ENCODE measurements around the gene ANXA9.
A peak's percentile ranks its signal among the peaks of the same experiment; 100 is the strongest.

ANXA9 gene

DNA sequence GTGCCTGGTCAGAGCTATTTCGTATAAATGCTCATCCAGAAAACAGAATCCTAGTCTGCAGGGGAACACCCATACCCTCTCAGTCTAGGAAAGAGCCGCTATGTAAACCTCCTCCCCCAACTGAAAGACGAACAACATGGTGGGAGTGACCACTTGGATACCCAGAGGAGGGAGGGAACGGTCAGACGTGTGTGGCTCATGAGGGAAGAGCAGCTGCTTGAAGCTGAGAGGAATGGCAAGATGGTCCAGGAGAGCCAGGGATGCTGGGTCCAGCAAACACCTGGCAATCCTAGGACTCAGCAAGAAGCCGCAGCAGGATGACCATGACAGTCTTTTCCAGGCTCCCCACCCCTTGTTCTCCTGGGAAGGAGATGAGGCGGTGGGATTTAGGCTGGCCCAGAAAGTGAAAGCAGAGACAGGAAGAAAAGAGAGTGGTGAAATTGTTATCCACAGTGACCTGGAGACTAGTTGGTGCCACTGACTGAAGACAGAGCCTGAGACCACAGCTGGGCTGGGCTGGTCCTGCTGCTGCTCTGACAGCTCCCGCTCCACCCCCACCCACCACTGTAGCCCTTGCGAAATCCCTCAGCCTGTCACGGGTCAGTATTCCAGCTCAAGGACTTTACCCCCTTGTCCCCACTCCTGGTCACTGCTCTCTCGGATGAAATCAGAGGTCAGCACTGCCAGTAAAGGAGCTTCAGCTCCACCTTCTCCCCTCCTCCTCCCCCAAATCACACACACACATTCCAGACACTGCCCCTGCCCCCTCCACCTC, 11.1 kb upstream of the ANXA9 start (continued):
- TF ChIP-seq MEIS1 (CRISPR knock-in tag; IDR thresholded peaks at IDR 0.05; ENCODE audit: borderline replicate concordance), result no peak
- TF ChIP-seq, protein P1, sequence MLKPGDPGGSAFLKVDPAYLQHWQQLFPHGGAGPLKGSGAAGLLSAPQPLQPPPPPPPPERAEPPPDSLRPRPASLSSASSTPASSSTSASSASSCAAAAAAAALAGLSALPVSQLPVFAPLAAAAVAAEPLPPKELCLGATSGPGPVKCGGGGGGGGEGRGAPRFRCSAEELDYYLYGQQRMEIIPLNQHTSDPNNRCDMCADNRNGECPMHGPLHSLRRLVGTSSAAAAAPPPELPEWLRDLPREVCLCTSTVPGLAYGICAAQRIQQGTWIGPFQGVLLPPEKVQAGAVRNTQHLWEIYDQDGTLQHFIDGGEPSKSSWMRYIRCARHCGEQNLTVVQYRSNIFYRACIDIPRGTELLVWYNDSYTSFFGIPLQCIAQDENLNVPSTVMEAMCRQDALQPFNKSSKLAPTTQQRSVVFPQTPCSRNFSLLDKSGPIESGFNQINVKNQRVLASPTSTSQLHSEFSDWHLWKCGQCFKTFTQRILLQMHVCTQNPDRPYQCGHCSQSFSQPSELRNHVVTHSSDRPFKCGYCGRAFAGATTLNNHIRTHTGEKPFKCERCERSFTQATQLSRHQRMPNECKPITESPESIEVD (tag by site-specific recombination; IDR thresholded peaks at IDR 0.05), result no peak
- TF ChIP-seq, protein P2, sequence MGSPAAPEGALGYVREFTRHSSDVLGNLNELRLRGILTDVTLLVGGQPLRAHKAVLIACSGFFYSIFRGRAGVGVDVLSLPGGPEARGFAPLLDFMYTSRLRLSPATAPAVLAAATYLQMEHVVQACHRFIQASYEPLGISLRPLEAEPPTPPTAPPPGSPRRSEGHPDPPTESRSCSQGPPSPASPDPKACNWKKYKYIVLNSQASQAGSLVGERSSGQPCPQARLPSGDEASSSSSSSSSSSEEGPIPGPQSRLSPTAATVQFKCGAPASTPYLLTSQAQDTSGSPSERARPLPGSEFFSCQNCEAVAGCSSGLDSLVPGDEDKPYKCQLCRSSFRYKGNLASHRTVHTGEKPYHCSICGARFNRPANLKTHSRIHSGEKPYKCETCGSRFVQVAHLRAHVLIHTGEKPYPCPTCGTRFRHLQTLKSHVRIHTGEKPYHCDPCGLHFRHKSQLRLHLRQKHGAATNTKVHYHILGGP (tag by site-specific recombination; IDR thresholded peaks at IDR 0.05), result no peak
- no peak for TF ChIP-seq ZBTB48 (tag by site-specific recombination; IDR thresholded peaks at IDR 0.05)
- no peak for TF ChIP-seq ZBTB1 (tag by site-specific recombination; IDR thresholded peaks at IDR 0.05)
- no peak for TF ChIP-seq ZFP41 (tag by site-specific recombination; IDR thresholded peaks at IDR 0.05; ENCODE audit: borderline replicate concordance)
- TF ChIP-seq, protein P3, sequence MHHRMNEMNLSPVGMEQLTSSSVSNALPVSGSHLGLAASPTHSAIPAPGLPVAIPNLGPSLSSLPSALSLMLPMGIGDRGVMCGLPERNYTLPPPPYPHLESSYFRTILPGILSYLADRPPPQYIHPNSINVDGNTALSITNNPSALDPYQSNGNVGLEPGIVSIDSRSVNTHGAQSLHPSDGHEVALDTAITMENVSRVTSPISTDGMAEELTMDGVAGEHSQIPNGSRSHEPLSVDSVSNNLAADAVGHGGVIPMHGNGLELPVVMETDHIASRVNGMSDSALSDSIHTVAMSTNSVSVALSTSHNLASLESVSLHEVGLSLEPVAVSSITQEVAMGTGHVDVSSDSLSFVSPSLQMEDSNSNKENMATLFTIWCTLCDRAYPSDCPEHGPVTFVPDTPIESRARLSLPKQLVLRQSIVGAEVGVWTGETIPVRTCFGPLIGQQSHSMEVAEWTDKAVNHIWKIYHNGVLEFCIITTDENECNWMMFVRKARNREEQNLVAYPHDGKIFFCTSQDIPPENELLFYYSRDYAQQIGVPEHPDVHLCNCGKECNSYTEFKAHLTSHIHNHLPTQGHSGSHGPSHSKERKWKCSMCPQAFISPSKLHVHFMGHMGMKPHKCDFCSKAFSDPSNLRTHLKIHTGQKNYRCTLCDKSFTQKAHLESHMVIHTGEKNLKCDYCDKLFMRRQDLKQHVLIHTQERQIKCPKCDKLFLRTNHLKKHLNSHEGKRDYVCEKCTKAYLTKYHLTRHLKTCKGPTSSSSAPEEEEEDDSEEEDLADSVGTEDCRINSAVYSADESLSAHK (tag by site-specific recombination; IDR thresholded peaks at IDR 0.05), result 0 out of 2 replicates have a peak, but pooled peaks have one; percentile 26
- no peak for TF ChIP-seq ZNF626 (tag by site-specific recombination; IDR thresholded peaks at IDR 0.05)
- TF ChIP-seq ZNF341 (tag by site-specific recombination; IDR thresholded peaks at IDR 0.05; ENCODE audit: low read depth), result peak; percentile 72
- no peak for TF ChIP-seq ZNF768 (tag by site-specific recombination; IDR thresholded peaks at IDR 0.05)
- TF ChIP-seq ZNF707 (tag by site-specific recombination; IDR thresholded peaks at IDR 0.05), result peak; percentile 48; the same call in 1 of the 2 replicates
- no peak for TF ChIP-seq ZNF530 (tag by site-specific recombination; IDR thresholded peaks at IDR 0.05; ENCODE audit: low read depth)
- peak; percentile 95 for TF ChIP-seq ZNF600 (tag by site-specific recombination; IDR thresholded peaks at IDR 0.05)

DNA sequence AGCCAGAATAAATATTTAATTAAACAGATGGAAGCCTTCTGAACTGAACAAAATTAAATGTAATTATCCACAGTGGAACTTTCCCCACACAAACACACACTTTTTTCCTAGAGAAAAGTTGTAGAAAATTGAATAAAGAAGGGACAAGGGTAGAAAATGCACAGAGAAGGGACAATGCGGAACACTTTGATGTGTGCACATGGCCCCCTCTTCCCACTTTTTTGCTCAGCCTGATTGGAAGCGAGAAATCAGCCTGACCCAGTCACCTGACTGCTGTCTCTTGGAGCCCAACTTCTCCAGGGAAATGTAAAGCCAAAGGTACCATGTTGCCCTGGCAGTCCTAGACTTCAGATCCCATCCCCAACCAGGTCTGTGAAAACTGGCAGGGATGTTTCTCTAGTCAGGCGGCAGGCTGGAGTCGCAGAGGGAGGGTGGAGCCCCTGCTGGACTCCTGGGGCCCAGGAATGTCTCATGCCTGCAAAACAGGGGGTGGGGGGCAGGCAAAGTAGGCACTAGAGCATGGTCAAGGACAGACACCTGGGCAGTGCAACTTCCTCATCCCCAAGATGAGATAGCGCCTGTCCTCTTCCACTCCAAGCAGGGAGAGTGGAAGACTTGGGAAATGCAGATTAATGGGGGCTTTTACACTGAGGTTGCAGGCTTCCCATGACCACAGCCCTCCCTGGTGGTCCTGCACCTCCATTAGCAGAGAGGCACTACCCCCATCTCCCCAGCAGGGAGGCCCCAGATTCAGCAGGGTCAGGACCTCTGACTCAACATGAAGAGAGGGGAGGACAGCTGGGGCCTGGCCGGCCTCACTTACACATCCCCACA, 10.3 kb upstream of the ANXA9 start:
- H3K36me3 ChIP-seq (ENCODE audit: control insufficient read depth in 2 of 2, insufficient read depth in 1 of 2, low read length in 2 of 2), result peaks cover 0 to 28% of the 10 kb centered on the region in 2 experiments; a peak in 2 of 3 replicates
- H3K4me1 ChIP-seq (ENCODE audit: control insufficient read depth, insufficient read depth, low read length), result peaks cover 19% of the 10 kb centered on the region
- ChIA-PET CTCF (interaction anchor here (0.6 to 1.2 kb wide), 3 partner anchors 10 to 128 kb away, joined by 3 to 4 read pairs (median 3); partner anchors contain the start of genes ANXA9 and SETDB1), POLR2A (interaction anchor here (0.8 kb wide), 1 partner anchor 218 kb away, joined by 3 read pairs; the partner anchor contains the start of gene VPS72)
- H3K4me3 ChIP-seq (ENCODE audit: low read depth, low read length), result no peak overlapping the region
- no peaks in the 10 kb centered on the region for H3K9me3 ChIP-seq (ENCODE audit: control insufficient read depth, insufficient read depth, low read depth, low read length)
- no peak overlapping the region; the same call in 1 of the 2 replicates for H3K27ac ChIP-seq (ENCODE audit: extremely low read depth, low read depth, low read length)
- TF ChIP-seq, protein P4, sequence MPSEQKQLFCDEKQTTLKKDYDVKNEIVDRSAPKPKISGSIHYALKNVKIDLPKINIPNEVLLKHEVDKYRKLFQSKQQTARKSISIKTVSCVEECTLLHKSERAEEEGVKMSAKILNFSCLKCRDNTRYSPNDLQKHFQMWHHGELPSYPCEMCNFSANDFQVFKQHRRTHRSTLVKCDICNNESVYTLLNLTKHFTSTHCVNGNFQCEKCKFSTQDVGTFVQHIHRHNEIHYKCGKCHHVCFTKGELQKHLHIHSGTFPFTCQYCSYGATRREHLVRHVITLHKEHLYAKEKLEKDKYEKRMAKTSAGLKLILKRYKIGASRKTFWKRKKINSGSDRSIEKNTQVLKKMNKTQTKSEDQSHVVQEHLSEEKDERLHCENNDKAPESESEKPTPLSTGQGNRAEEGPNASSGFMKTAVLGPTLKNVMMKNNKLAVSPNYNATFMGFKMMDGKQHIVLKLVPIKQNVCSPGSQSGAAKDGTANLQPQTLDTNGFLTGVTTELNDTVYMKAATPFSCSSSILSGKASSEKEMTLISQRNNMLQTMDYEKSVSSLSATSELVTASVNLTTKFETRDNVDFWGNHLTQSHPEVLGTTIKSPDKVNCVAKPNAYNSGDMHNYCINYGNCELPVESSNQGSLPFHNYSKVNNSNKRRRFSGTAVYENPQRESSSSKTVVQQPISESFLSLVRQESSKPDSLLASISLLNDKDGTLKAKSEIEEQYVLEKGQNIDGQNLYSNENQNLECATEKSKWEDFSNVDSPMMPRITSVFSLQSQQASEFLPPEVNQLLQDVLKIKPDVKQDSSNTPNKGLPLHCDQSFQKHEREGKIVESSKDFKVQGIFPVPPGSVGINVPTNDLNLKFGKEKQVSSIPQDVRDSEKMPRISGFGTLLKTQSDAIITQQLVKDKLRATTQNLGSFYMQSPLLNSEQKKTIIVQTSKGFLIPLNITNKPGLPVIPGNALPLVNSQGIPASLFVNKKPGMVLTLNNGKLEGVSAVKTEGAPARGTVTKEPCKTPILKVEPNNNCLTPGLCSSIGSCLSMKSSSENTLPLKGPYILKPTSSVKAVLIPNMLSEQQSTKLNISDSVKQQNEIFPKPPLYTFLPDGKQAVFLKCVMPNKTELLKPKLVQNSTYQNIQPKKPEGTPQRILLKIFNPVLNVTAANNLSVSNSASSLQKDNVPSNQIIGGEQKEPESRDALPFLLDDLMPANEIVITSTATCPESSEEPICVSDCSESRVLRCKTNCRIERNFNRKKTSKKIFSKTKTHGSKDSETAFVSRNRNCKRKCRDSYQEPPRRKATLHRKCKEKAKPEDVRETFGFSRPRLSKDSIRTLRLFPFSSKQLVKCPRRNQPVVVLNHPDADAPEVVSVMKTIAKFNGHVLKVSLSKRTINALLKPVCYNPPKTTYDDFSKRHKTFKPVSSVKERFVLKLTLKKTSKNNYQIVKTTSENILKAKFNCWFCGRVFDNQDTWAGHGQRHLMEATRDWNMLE (tag by site-specific recombination; conservative IDR thresholded peaks at IDR 0.05; ENCODE audit: low read depth), result no peak
- 0 out of 2 replicates have a peak, but pooled peaks have one; percentile 7 for TF ChIP-seq ZNF600 (tag by site-specific recombination; IDR thresholded peaks at IDR 0.05)
- TF ChIP-seq ZIC2 (tag by site-specific recombination; IDR thresholded peaks at IDR 0.05), result peak; percentile 96
- no peak for TF ChIP-seq SCRT1 (tag by site-specific recombination; IDR thresholded peaks at IDR 0.05; ENCODE audit: borderline replicate concordance)
- no peak for TF ChIP-seq KLF16 (tag by site-specific recombination; IDR thresholded peaks at IDR 0.05)
- peak; percentile 56 for TF ChIP-seq KLF1 (tag by site-specific recombination; IDR thresholded peaks at IDR 0.05)
- peak; percentile 61; the same call in 1 of the 2 replicates for TF ChIP-seq ZBTB20 (tag by site-specific recombination; IDR thresholded peaks at IDR 0.05)
- no peak for TF ChIP-seq ZFP69B (tag by site-specific recombination; IDR thresholded peaks at IDR 0.05)
- TF ChIP-seq, protein P5, sequence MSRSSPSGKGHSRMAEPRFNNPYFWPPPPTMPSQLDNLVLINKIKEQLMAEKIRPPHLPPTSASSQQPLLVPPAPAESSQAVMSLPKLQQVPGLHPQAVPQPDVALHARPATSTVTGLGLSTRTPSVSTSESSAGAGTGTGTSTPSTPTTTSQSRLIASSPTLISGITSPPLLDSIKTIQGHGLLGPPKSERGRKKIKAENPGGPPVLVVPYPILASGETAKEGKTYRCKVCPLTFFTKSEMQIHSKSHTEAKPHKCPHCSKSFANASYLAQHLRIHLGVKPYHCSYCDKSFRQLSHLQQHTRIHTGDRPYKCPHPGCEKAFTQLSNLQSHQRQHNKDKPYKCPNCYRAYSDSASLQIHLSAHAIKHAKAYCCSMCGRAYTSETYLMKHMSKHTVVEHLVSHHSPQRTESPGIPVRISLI (tag by site-specific recombination; IDR thresholded peaks at IDR 0.05), result no peak
- peak; percentile 97 for TF ChIP-seq GLIS1 (tag by site-specific recombination; IDR thresholded peaks at IDR 0.05)
